Tibial artery (tissue), 4 donors: Measurements from ENCODE around the gene SYNE3.

Experiments
- DNase-seq, 2 donors: peaks; one replicate each; pipeline ENCODE4 v3.0.0-alpha.2; 2019
- H3K27ac ChIP-seq, 2 donors: fragments of 200-600 bp; sonication (generic) in 1 of 2; 1 replicate in 1 of 2; 2 replicates in 1 of 2; pipeline ENCODE4 v1.5.1; 2018 to 2019; ENCODE audit warnings: mild to moderate bottlenecking in 1 of 2
- H3K27me3 ChIP-seq, 2 donors: fragments of 200-600 bp; sonication (generic) in 1 of 2; one replicate each; pipeline versions ENCODE4 v1.5.1 to v1.6.0; 2016 to 2019
- H3K36me3 ChIP-seq, 3 donors: fragments of 200-600 bp; sonication (generic) in 2 of 3; one replicate each; pipeline ENCODE4 v1.5.1; 2016 to 2019; ENCODE audit warnings: mild to moderate bottlenecking in 2 of 3
- H3K4me1 ChIP-seq, 4 donors: fragments of 200-600 bp; sonication (generic) in 2 of 4; 1 replicate in 3 of 4; 2 replicates in 1 of 4; pipeline ENCODE4 v1.5.1; 2016 to 2019
- H3K4me3 ChIP-seq, 2 donors: fragments of 200-600 bp; sonication (generic) in 1 of 2; 1 replicate in 1 of 2; 2 replicates in 1 of 2; pipeline ENCODE4 v1.5.1; 2018 to 2019; ENCODE audit warnings: mild to moderate bottlenecking in 2 of 2
- H3K9me3 ChIP-seq, 3 donors: fragments of 200-600 bp; sonication (generic) in 1 of 3; one replicate each; pipeline ENCODE4 v1.5.1; 2016 to 2019
- intact Hi-C: fragments of 100-400 bp; cut with DNase I; formaldehyde crosslinking; loops from one replicate; pipeline ENCODE4 v1.15.0; 2023; ENCODE audit warnings: low total_unique reads
- TF ChIP-seq, protein P1 (sequence below), 2 experiments: fragments of 200-600 bp in 1 of 2; fragments of 450-650 bp in 1 of 2; IDR thresholded peaks; one replicate each; pipeline ENCODE4 v1.5.1; 2017 to 2019; ENCODE audit warnings: antibody characterized with exemption in 2 of 2, mild to moderate bottlenecking in 1 of 2, moderate library complexity in 1 of 2

Gene SYNE3

GRCh38 chr14:95530473-95531276 lies 14.2 kb upstream of the SYNE3 start:
- no peak for DNase-seq
- no peaks in the 10 kb centered on the region for H3K36me3 ChIP-seq
- H3K9me3 ChIP-seq: no peaks in the 10 kb centered on the region
- intact Hi-C loops: no loop called here
- no peak overlapping the region for H3K4me3 ChIP-seq
- TF ChIP-seq, protein P1, sequence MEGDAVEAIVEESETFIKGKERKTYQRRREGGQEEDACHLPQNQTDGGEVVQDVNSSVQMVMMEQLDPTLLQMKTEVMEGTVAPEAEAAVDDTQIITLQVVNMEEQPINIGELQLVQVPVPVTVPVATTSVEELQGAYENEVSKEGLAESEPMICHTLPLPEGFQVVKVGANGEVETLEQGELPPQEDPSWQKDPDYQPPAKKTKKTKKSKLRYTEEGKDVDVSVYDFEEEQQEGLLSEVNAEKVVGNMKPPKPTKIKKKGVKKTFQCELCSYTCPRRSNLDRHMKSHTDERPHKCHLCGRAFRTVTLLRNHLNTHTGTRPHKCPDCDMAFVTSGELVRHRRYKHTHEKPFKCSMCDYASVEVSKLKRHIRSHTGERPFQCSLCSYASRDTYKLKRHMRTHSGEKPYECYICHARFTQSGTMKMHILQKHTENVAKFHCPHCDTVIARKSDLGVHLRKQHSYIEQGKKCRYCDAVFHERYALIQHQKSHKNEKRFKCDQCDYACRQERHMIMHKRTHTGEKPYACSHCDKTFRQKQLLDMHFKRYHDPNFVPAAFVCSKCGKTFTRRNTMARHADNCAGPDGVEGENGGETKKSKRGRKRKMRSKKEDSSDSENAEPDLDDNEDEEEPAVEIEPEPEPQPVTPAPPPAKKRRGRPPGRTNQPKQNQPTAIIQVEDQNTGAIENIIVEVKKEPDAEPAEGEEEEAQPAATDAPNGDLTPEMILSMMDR (IDR thresholded peaks at IDR 0.05): no peak
- peak overlapping the region; percentile 35 to 44 for H3K27ac ChIP-seq
- no peaks in the 10 kb centered on the region for H3K27me3 ChIP-seq
- H3K4me1 ChIP-seq: peaks cover 0 to 64% (median 56%) of the 10 kb centered on the region in 4 donors

DNA sequence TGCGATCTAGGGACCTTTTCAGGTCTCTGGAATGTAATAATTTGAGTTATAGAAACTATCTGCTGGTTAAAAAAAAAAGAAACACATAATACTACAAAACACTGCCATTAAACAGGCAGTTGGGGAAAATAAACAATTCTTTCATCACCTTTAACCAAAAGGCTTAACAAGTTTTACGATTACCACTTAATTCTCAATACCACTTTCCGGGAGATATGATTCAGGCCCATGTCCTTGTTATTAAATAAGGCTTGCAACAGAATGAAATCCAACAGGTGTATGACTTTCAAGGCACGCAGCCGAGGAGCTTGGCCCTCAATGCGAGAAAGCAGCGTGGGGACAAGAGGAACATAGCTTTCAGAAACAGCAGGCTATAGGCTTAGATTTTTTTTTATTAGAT lies 12.8 kb upstream of the SYNE3 start:
- Histone ChIP-seq H3K9me3 (no peaks in the 10 kb centered on the region), H3K36me3 (no peaks in the 10 kb centered on the region), H3K4me3 (no peak overlapping the region), H3K27me3 (no peaks in the 10 kb centered on the region), H3K27ac (no peak overlapping the region), H3K4me1 (peaks cover 0 to 69% (median 54%) of the 10 kb centered on the region in 4 donors)
- no peak for DNase-seq
- TF ChIP-seq, protein P1 (IDR thresholded peaks at IDR 0.05): no peak
- intact Hi-C loops: no loop called here

- Histone ChIP-seq H3K27ac (peak overlapping the region; percentile 61 to 77), H3K36me3 (peaks cover 0 to 7% (median 0%) of the 10 kb centered on the region in 3 donors), H3K4me3 (peak overlapping the region in 1 of 2 donors; percentile 19), H3K27me3 (no peaks in the 10 kb centered on the region), H3K9me3 (no peaks in the 10 kb centered on the region), H3K4me1 (peaks cover 3 to 64% (median 43%) of the 10 kb centered on the region in 4 donors)
- TF ChIP-seq, protein P1 (IDR thresholded peaks at IDR 0.05): peak; percentile 79 to 90
- intact Hi-C loops: loop anchor here (2.0 kb wide), 1 partner anchor 85 kb away; no protein-coding TSS in a partner anchor
- peak in 1 of 2 donors; percentile 85 for DNase-seq
Measured at GRCh38 chr14:95527387-95528002, 11.0 kb upstream of the SYNE3 start.

- Histone ChIP-seq H3K27ac (peak overlapping the region; percentile 61 to 77), H3K4me1 (peaks cover 3 to 56% (median 37%) of the 10 kb centered on the region in 4 donors), H3K4me3 (peak overlapping the region in 1 of 2 donors; percentile 19), H3K27me3 (no peaks in the 10 kb centered on the region), H3K9me3 (no peaks in the 10 kb centered on the region), H3K36me3 (peaks cover 0 to 7% (median 0%) of the 10 kb centered on the region in 3 donors)
- TF ChIP-seq, protein P1 (IDR thresholded peaks at IDR 0.05): no peak
- no peak for DNase-seq
- intact Hi-C loops: loop anchor here (2.0 kb wide), 1 partner anchor 84 kb away; no protein-coding TSS in a partner anchor
Measured at GRCh38 chr14:95526483-95527386, 10.3 kb upstream of the SYNE3 start.

DNA sequence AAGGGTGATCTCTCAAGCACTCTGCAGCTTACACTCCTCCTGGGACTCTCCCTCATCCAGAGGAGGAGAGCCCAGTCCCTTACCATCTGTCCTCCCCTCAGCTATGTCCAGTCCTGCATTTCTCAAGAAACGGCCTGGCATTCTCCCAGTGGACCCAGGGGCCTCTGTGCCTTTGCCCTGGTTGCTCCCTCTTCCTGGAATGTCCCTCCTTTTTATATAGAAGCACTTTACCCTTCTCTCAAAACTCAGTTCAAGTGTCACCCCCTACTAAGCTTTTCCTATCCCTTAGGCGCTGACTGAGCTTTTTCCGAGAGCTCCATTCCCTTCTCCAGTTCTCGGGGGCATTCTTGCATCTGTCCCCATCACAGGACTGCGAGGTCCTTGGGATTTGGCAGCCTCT lies 9.5 kb upstream of the SYNE3 start:
- Histone ChIP-seq H3K27ac (peak overlapping the region; percentile 61 to 77), H3K36me3 (peaks cover 0 to 7% (median 0%) of the 10 kb centered on the region in 3 donors), H3K4me1 (peaks cover 3 to 49% (median 30%) of the 10 kb centered on the region in 4 donors), H3K9me3 (no peaks in the 10 kb centered on the region), H3K4me3 (no peak overlapping the region), H3K27me3 (no peaks in the 10 kb centered on the region)
- intact Hi-C loops: loop anchor here (2.0 kb wide), 1 partner anchor 83 kb away; no protein-coding TSS in a partner anchor
- TF ChIP-seq, protein P1 (IDR thresholded peaks at IDR 0.05): no peak
- DNase-seq: no peak
